GM23338 (cell line): Measurements from ENCODE around the gene PADI6. TPM values are rescaled to one million over a fixed set of nuclear protein-coding genes. Genes with fewer than 3 reads are reported as not detected.

Experiments used
- ATAC-seq: fragments of 200-7000 bp; cut with Tn5 transposase; 3 replicates; pipeline ENCODE4 v1.9.1; 2020
- DNase-seq: peaks from one replicate; pipeline ENCODE4 v3.0.0-alpha.2; 2015; ENCODE audit warnings: low spot score
- H2AFZ ChIP-seq: fragments of 200-600 bp; sonication (generic); 2 replicates; pipeline ENCODE4 v1.8.0; 2016; ENCODE audit warnings: antibody characterized with exemption, mild to moderate bottlenecking, moderate library complexity
- H3F3A ChIP-seq: fragments of 200-600 bp; sonication (generic); replicated peaks from 2 replicates; pipeline ENCODE4 v1.8.0; 2017; ENCODE audit warnings: antibody characterized with exemption, mixed run types, low read depth
- H3K27ac ChIP-seq: fragments of 200-600 bp; sonication (generic); 2 replicates; pipeline ENCODE4 v1.6.1; 2016; ENCODE audit warnings: low read depth
- H3K27me3 ChIP-seq: fragments of 200-600 bp; sonication (generic); 2 replicates; pipeline ENCODE4 v1.8.0; 2016; ENCODE audit warnings: mild to moderate bottlenecking, mixed run types, moderate library complexity; ENCODE audit not compliant: insufficient read depth
- H3K36me3 ChIP-seq: fragments of 200-600 bp; sonication (generic); 2 replicates; pipeline ENCODE4 v1.8.0; 2016; ENCODE audit warnings: mild to moderate bottlenecking; ENCODE audit not compliant: insufficient read depth
- H3K4me1 ChIP-seq: fragments of 200-600 bp; sonication (generic); 2 replicates; pipeline ENCODE4 v1.8.0; 2016; ENCODE audit warnings: mild to moderate bottlenecking, moderate library complexity; ENCODE audit not compliant: insufficient read depth
- H3K4me2 ChIP-seq: fragments of 200-600 bp; sonication (generic); 2 replicates; pipeline ENCODE4 v1.7.1; 2017; ENCODE audit warnings: mixed run types
- H3K4me3 ChIP-seq: fragments of 200-600 bp; sonication (generic); 2 replicates; pipeline ENCODE4 v1.6.1; 2016; ENCODE audit warnings: mixed run types
- H3K79me2 ChIP-seq: fragments of 200-600 bp; sonication (generic); replicated peaks from 2 replicates; pipeline ENCODE4 v1.8.0; 2017; ENCODE audit warnings: mild to moderate bottlenecking; ENCODE audit not compliant: insufficient read depth
- H3K9me2 ChIP-seq: fragments of 200-600 bp; sonication (generic); 2 replicates; pipeline ENCODE4 v1.8.0; 2017; ENCODE audit not compliant: insufficient read depth
- H4K20me1 ChIP-seq: fragments of 200-600 bp; sonication (generic); replicated peaks from 2 replicates; pipeline ENCODE4 v1.8.0; 2017; ENCODE audit warnings: mild to moderate bottlenecking; ENCODE audit not compliant: insufficient read depth
- H3K27ac Mint-ChIP-seq: 2 replicates; pipeline ENCODE4 v1.8.0; 2020; ENCODE audit warnings: inconsistent platforms, mild to moderate bottlenecking, moderate library complexity, mixed read lengths
- H3K27me3 Mint-ChIP-seq: 3 replicates; pipeline ENCODE4 v1.8.0; 2022; ENCODE audit warnings: low read depth, mild to moderate bottlenecking, moderate library complexity, mixed read lengths, inconsistent platforms; ENCODE audit not compliant: insufficient read depth, poor library complexity
- H3K36me3 Mint-ChIP-seq: 3 replicates; pipeline ENCODE4 v1.8.0; 2021; ENCODE audit warnings: low read depth, mild to moderate bottlenecking, inconsistent platforms, moderate library complexity, mixed read lengths
- H3K4me1 Mint-ChIP-seq: 3 replicates; pipeline ENCODE4 v1.8.0; 2020; ENCODE audit warnings: mild to moderate bottlenecking, inconsistent platforms, mixed read lengths
- H3K4me3 Mint-ChIP-seq: 3 replicates; pipeline ENCODE4 v1.8.0; 2021; ENCODE audit warnings: moderate library complexity, mild to moderate bottlenecking, inconsistent platforms, mixed read lengths
- H3K9me3 Mint-ChIP-seq: 3 replicates; pipeline ENCODE4 v1.8.0; 2020; ENCODE audit warnings: moderate library complexity, mild to moderate bottlenecking, inconsistent platforms, mixed read lengths
- ETS1 ChIP-seq: IDR thresholded peaks from 2 replicates; pipeline ENCODE4 v1.6.1; 2016; ENCODE audit warnings: antibody characterized with exemption
- POLR2AphosphoS5 ChIP-seq: IDR thresholded peaks from 2 replicates; pipeline ENCODE4 v1.6.1; 2016; ENCODE audit warnings: antibody characterized with exemption, low read depth
- ZNF462 ChIP-seq: fragments of 250-450 bp; sonication (Bioruptor Pico); IDR thresholded peaks from 2 replicates; pipeline ENCODE4 v1.5.0; 2020; ENCODE audit warnings: mild to moderate bottlenecking, moderate library complexity
- polyA plus RNA-seq: library from polyadenylated mRNA; unstranded; fragments of >200 nt; fragmentation: Nextera tagmentation; extraction: Ambion mirVana; gene quantifications from 2 replicates; pipeline ENCODE4 v1.2.1, GENCODE V29; 2016
- total RNA-seq: library from RNA; depleted of rRNA; stranded (reverse); fragments of >200 nt; shearing (Covaris generic); gene quantifications from 2 replicates; pipeline ENCODE4 v1.2.3, GENCODE V29; 2014

The PADI6 gene
- total and polyA plus RNA-seq, 2 experiments from 2014 or later = not detected

- TF ChIP-seq POLR2AphosphoS5 (peak; percentile 72), ZNF462 (CRISPR knock-in tag) (no peak), ETS1 (peak; percentile 51; the same call in 1 of the 2 replicates)
- no peaks in the 10 kb centered on the region; the same call in 1 of the 2 replicates for H3K36me3 ChIP-seq
- peak overlapping the region; percentile 99 for H3K27ac ChIP-seq
- peak overlapping the region; percentile 86 for H3K4me3 ChIP-seq
- peaks cover 17% of the 10 kb centered on the region for H4K20me1 ChIP-seq
- H3K79me2 ChIP-seq = peaks cover 58% of the 10 kb centered on the region
- peaks cover 9% of the 10 kb centered on the region for H3K27me3 ChIP-seq
- ATAC-seq (peak; percentile 9; the same call in 2 of the 3 replicates), DNase-seq (peak; percentile 83)
- H3F3A ChIP-seq = peaks cover 47% of the 10 kb centered on the region
- peaks cover 32% of the 10 kb centered on the region for H3K27me3 Mint-ChIP-seq
- peak overlapping the region; percentile 100 for H3K27ac Mint-ChIP-seq
- H2AFZ ChIP-seq = no peak overlapping the region
- H3K9me2 ChIP-seq = no peaks in the 10 kb centered on the region
- peaks cover 61% of the 10 kb centered on the region for H3K4me1 Mint-ChIP-seq
- H3K36me3 Mint-ChIP-seq = peaks cover 50% of the 10 kb centered on the region
- H3K4me1 ChIP-seq = peaks cover 56% of the 10 kb centered on the region
- H3K9me3 Mint-ChIP-seq = peaks cover 5% of the 10 kb centered on the region; the same call in 1 of the 3 replicates
- H3K4me3 Mint-ChIP-seq = peak overlapping the region; percentile 99
- H3K4me2 ChIP-seq = peak overlapping the region; percentile 83
Observed at GRCh38 chr1:17438318-17439249, 66.6 kb downstream of the PADI6 start.
